GM06990 (cell line): ENCODE data around the gene ADPRH.

Source experiments
- DNase-seq: peaks from one replicate; pipeline ENCODE4 v3.0.0-alpha.2; 2011; ENCODE audit not compliant: insufficient read length; ENCODE audit errors: extremely low read depth
- H3K27me3 ChIP-seq: replicated peaks from 2 replicates; pipeline ENCODE4 v1.6.0; 2011; ENCODE audit warnings: low read length; ENCODE audit not compliant: control insufficient read depth, insufficient read depth
- H3K36me3 ChIP-seq: 2 replicates; pipeline ENCODE4 v1.5.1; 2011; ENCODE audit warnings: low read length; ENCODE audit not compliant: control insufficient read depth, insufficient read depth
- H3K4me3 ChIP-seq: replicated peaks from 2 replicates; pipeline ENCODE4 v1.5.1; 2011; ENCODE audit warnings: low read depth, mild to moderate bottlenecking, control low read depth, low read length
- CTCF ChIP-seq: IDR thresholded peaks from 2 replicates; pipeline ENCODE4 v1.5.1; 2011; ENCODE audit warnings: low read length, control low read depth, mild to moderate bottlenecking, inconsistent platforms; ENCODE audit not compliant: insufficient read depth, poor library complexity, severe bottlenecking

ADPRH gene

GRCh38 chr3:119538772-119539171, 40.5 kb upstream of the ADPRH start:
- no peak for TF ChIP-seq CTCF
- Histone ChIP-seq H3K4me3 (no peak overlapping the region), H3K36me3 (peaks cover 7% of the 10 kb centered on the region), H3K27me3 (no peaks in the 10 kb centered on the region)
- DNase-seq = no peak

- Histone ChIP-seq H3K4me3 (no peak overlapping the region), H3K27me3 (no peaks in the 10 kb centered on the region), H3K36me3 (peaks cover 12% of the 10 kb centered on the region)
- DNase-seq = no peak
- no peak for TF ChIP-seq CTCF
Measured at GRCh38 chr3:119541547-119541946, 37.7 kb upstream of the ADPRH start.

- Histone ChIP-seq H3K27me3 (no peaks in the 10 kb centered on the region), H3K36me3 (peaks cover 9% of the 10 kb centered on the region), H3K4me3 (no peak overlapping the region)
- no peak for DNase-seq
- TF ChIP-seq CTCF = no peak
Measured at GRCh38 chr3:119542168-119542767, 37.0 kb upstream of the ADPRH start.

- H3K36me3 ChIP-seq = peaks cover 12% of the 10 kb centered on the region
- H3K4me3 ChIP-seq = no peak overlapping the region
- TF ChIP-seq CTCF = no peak
- no peaks in the 10 kb centered on the region for H3K27me3 ChIP-seq
- DNase-seq = no peak
Measured at GRCh38 chr3:119543147-119543546, 36.1 kb upstream of the ADPRH start.

- H3K4me3 ChIP-seq = no peak overlapping the region
- no peak for TF ChIP-seq CTCF
Measured at GRCh38 chr3:119547227-119547626, 32.1 kb upstream of the ADPRH start.

GRCh38 chr3:119548341-119548740, 31.0 kb upstream of the ADPRH start:
- H3K27me3 ChIP-seq = no peaks in the 10 kb centered on the region
- no peak overlapping the region for H3K4me3 ChIP-seq
- TF ChIP-seq CTCF = no peak
- H3K36me3 ChIP-seq = peaks cover 14% of the 10 kb centered on the region
- no peak for DNase-seq

More at GRCh38 chr3:119547227-119547626, 32.1 kb upstream of the ADPRH start:
- DNase-seq = no peak
- peaks cover 16% of the 10 kb centered on the region for H3K36me3 ChIP-seq
- no peaks in the 10 kb centered on the region for H3K27me3 ChIP-seq
